Middle frontal gyrus (tissue), 1 donor: ENCODE data around the gene HSPA4L.

Experiments used
- DNase-seq: peaks from one replicate; pipeline ENCODE4 v3.0.0-alpha.2; 2015; ENCODE audit warnings: low spot score; ENCODE audit errors: extremely low spot score

Gene HSPA4L

GRCh38 chr4:127783955-127784770, 2.0 kb downstream of the HSPA4L start:
- DNase-seq, result no peak

GRCh38 chr4:127788517-127788916, 6.4 kb downstream of the HSPA4L start:
- DNase-seq, result no peak

- DNase-seq, result no peak
Observed at GRCh38 chr4:127791391-127791790, 9.3 kb downstream of the HSPA4L start.

- no peak for DNase-seq
Observed at GRCh38 chr4:127793528-127793927, 11.4 kb downstream of the HSPA4L start.

GRCh38 chr4:127799711-127800110, 17.6 kb downstream of the HSPA4L start:
- no peak for DNase-seq

GRCh38 chr4:127809173-127809800, 27.2 kb downstream of the HSPA4L start:
- DNase-seq, result no peak

- no peak for DNase-seq
Observed at GRCh38 chr4:127810551-127810950, 28.4 kb downstream of the HSPA4L start.

GRCh38 chr4:127822430-127822829, 40.3 kb downstream of the HSPA4L start:
- no peak for DNase-seq

- no peak for DNase-seq
Observed at GRCh38 chr4:127828121-127828520, 46.0 kb downstream of the HSPA4L start.

- DNase-seq, result no peak
Observed at GRCh38 chr4:127829014-127829413, 46.9 kb downstream of the HSPA4L start.

- no peak for DNase-seq
Observed at GRCh38 chr4:127832585-127832984, 50.5 kb downstream of the HSPA4L start.

GRCh38 chr4:127843704-127844600, 61.8 kb downstream of the HSPA4L start:
- DNase-seq, result no peak

- DNase-seq, result no peak
Observed at GRCh38 chr4:127844601-127845116, 62.5 kb downstream of the HSPA4L start.

GRCh38 chr4:127846061-127846460, 63.9 kb downstream of the HSPA4L start:
- DNase-seq, result no peak

GRCh38 chr4:127846765-127847164, 64.6 kb downstream of the HSPA4L start:
- DNase-seq, result no peak

- DNase-seq, result no peak
Observed at GRCh38 chr4:127849505-127850234, 67.5 kb downstream of the HSPA4L start.

GRCh38 chr4:127852661-127853060, 70.5 kb downstream of the HSPA4L start:
- no peak for DNase-seq

- no peak for DNase-seq
Observed at GRCh38 chr4:127856196-127856812, 74.2 kb downstream of the HSPA4L start.

GRCh38 chr4:127856813-127857447, 74.8 kb downstream of the HSPA4L start:
- no peak for DNase-seq

- DNase-seq, result no peak
Observed at GRCh38 chr4:127857641-127858040, 75.5 kb downstream of the HSPA4L start.
